ENCODE data around the gene BACE2. TPM values are rescaled to one million over a fixed set of nuclear protein-coding genes. Genes with fewer than 3 reads are reported as not detected.

The BACE2 gene
- 10 to 100 TPM; 33.6 to 56.4 (median 39.8) TPM for polyA plus RNA-seq (ENCODE audit: insufficient read length in 10 of 10)
- long read RNA-seq, donor 1, transcript BACE2-202 (9 exons, 2,993 nt) = major isoform, 6 of 6 reads
- long read RNA-seq, donor 1, partial matches to known transcripts = 0 of 6 reads
- long read RNA-seq, donor 1, other reads (novel, unspliced or antisense) = 0 of 6 reads
- long read RNA-seq, donor 2, transcript BACE2-202 (9 exons, 2,993 nt) = major isoform, 7 of 8 reads
- long read RNA-seq, donor 2, partial matches to known transcripts = 0 of 8 reads
- long read RNA-seq, donor 2, other reads (novel, unspliced or antisense) = 0 of 8 reads
- long read RNA-seq, donor 3 = 0 reads
- long read RNA-seq, donor 4, transcript BACE2-202 (9 exons, 2,993 nt) = major isoform, 10 of 10 reads
- long read RNA-seq, donor 4, partial matches to known transcripts = 0 of 10 reads
- long read RNA-seq, donor 4, other reads (novel, unspliced or antisense) = 0 of 10 reads
- long read RNA-seq, donor 5, transcript BACE2-202 (9 exons, 2,993 nt) = major isoform, 5 of 14 reads
- long read RNA-seq, donor 5, partial matches to known transcripts = 6 of 14 reads
- long read RNA-seq, donor 5, other reads (novel, unspliced or antisense) = 0 of 14 reads
- long read RNA-seq, donor 6, transcript BACE2-202 (9 exons, 2,993 nt) = major isoform, 10 of 11 reads
- long read RNA-seq, donor 6, partial matches to known transcripts = 0 of 11 reads
- long read RNA-seq, donor 6, other reads (novel, unspliced or antisense) = 0 of 11 reads
- long read RNA-seq, donor 7, partial matches to known transcripts = 0 of 4 reads
- long read RNA-seq, donor 7, other reads (novel, unspliced or antisense) = 0 of 4 reads
- long read RNA-seq, donor 8, transcript BACE2-202 (9 exons, 2,993 nt) = major isoform, 9 of 25 reads
- long read RNA-seq, donor 8, partial matches to known transcripts = 16 of 25 reads
- long read RNA-seq, donor 8, other reads (novel, unspliced or antisense) = 0 of 25 reads
- long read RNA-seq, donor 9, partial matches to known transcripts = 0 of 4 reads
- long read RNA-seq, donor 9, other reads (novel, unspliced or antisense) = 0 of 4 reads

DNA sequence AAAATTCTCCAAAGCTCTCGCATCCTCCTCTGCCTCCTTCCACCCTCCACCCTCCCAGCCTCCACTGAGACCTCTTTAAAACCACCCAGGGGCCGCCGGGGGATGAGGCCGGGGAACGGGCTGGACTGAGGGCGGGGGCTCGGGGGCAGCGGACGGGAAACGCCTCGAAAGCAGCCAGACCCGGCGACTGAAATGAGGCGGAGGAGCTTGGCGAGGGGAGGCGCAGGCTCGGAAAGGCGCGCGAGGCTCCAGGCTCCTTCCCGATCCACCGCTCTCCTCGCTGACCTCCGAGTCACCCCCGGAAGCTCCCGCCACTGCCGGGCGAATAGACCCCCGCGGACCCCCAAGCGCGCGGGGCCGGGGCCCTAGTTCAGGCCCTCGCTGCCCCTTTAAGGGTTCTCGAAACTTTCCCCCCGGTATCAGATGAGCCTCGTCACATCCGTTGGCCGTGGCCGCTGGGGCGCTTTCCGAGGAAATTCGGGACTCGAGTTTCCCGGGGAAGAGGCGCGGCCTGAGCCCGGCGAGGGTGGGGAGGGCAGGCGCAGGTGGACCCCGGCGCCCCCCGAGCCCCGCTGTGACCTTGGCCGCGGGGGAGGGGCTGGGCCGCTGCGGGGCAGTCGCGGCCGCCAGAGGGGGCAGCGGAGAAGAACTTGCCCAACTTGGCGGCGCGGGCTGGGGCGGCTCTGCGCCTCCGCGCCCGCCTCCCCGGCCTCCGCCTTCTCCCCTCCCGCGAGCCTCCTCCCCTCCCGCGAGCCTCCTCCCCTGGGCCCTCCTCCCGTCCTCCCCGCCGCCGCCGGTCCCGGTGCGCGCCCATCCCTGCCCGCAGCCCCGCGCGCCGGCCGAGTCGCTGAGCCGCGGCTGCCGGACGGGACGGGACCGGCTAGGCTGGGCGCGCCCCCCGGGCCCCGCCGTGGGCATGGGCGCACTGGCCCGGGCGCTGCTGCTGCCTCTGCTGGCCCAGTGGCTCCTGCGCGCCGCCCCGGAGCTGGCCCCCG lies at the start of gene BACE2:
Gene BACE2, plus strand, starts transcription at position 813 of the 995 bp plus-strand sequence. Its CDS starts 104 bp downstream, at position 917.
- DNase-seq = peak; percentile 69 to 96 (median 84)

DNA sequence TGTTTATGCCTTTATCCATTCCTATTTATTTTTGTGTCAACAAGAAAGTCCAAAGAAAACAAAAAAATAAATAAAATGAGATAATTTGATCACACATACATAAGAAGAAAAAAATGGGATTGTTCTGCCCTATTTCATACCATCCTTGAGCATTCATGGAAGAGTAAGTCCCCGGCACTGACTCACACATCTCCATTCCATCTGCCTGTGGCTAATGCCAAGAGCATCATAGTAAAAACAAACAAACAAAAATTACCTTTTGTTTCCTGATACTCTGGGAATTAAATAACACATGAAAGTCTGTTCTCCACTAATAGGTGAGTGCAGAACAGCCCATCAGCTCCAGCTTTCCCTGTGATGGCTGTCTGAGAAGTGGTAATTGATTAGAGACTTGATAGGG lies 48.1 kb upstream of the BACE2 start:
- DNase-seq = no peak

DNA sequence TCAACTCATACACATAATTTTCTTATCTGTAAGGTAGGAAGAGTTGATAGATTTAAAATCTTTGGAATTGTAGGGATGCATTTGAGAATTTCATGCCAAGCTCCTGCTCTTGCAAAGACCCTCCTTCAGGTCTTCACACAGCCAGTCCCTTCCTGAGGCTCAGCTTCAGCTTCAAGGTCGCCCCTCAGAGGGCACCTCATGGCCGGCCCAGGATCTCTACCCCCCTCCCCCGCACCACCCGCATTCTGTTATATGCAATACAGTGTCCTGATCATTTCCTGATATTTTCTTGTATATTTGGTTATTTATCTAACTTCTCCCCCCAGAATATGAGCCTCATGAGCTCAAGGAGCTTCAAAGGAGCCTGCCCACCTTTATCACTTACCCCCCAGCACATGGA lies 47.0 kb upstream of the BACE2 start:
- no peak for DNase-seq

DNA sequence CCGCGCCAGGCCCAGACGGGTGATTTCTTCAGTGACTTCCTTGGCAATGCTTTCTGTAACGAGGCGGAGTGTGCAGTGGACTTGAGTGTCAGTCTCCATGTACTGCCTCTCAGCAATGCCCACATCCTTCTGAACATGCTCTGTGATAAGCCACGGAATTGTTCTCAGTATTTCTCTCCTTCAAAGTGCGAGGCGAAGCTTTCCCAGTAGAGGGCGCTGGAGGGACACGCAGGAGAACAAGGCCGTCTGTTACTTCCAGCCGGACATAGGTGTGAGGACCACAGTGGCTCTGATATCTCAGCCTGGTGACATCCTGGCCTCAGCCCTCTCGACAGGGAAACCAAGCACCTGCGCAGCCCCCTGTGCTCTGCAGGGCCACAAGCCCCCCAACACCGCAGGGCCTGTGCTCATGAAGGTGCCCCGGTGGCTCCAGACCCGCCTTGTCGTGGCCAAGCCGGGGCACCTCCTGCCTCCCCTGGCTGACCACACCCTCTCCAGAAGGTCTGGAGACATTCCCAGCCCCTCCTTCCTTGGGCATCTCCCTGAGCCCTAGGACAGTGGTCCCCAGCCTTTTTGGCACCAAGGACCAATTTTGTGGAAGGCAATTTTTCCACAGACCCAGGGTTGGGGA lies 46.1 kb upstream of the BACE2 start:
- peak; percentile 75 to 88 (median 86) for DNase-seq

DNA sequence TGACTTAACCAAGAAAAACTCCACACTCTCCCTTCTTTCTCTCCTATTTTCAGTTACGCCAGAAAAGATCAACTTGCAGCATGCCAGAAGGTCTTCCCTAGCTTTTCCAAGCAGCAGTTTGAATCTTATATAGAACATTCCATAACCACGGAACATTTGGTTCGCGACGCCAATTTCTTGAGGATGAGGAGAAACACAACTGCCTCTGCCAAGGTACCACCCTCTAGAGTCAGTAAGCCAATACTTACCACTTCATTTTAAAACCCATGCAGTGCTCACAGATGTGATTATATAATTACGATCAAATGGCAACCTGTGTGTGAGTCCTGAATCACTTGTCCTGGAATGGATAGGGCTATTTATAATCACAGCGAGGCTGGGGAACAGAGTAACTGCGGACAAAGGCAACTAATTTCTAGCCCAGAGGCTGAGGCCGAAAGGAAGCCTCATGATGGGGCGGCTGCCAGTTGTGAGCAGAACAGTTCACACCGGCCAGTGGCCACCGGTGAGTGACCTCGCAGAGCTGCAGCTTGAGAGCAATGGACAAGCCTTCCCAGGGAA lies 43.2 kb upstream of the BACE2 start:
- DNase-seq = peak in 2 of 3 donors; percentile 64 to 74

DNA sequence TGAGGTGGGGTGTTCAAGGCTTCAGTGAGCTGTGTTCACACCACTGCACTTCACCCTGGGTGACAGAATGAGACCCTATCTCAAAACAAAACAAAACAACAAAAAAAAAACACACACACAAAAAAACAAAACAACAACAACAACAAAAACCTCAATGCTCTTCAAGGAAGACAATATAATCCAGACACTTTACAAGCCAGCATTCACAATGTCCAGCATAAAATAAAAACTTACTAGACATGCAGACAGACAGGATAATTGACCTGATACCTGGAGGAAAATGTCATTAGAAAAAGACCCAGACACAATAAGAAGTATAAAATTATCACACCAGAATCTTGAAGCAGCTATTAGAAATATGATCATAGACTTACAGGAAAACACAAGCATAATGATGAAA lies 39.0 kb upstream of the BACE2 start:
- DNase-seq = no peak

DNA sequence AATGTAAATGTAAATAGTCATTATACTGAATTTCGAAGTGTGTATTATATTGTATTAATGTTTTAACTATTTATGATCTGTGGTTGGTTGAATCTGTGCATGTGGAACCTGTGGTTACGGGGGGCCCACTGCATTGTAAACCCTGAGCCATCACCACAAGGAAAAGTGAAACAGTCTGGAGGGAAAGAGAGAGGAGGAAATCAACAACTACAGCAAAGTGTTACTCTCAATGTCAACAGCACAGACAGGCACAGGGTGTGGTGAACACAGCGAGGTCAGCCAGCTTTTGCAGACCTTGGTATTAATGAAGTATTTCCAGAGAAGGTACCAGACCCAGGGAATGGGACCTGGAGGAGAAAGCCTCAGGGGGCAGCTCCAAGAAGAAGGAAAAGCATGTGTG lies 37.1 kb upstream of the BACE2 start:
- no peak for DNase-seq

DNA sequence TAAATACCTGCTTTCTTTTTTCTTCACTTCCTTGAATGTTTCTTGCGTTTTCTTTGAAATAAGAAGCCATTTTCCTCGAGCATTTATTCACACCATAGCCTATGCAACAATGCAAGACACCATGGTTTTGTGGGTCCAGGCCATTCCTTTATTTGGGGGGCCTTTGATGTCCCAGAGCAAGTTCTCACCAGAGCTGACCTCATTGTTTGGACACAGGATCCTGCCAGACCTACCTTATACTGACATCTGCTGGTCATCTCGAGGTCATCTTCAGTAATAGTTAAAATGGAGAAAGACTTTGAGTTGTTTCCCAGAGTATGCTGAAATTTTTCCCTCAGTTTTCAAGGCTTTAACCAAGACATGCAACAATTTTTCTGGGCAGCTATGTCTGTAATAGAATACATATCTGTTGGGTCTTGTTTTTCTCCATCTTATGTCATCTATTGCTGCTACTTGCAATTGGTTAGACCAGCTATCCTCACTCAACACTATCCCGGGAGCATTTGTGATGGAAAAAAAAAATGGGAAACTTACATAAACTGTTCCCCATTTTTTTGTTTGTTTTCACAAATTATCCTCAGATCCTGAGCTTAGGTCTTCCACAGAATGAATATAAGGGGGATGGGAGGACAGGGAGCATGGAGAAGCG lies 34.0 kb upstream of the BACE2 start:
- DNase-seq = peak; percentile 55 to 82 (median 77)

DNA sequence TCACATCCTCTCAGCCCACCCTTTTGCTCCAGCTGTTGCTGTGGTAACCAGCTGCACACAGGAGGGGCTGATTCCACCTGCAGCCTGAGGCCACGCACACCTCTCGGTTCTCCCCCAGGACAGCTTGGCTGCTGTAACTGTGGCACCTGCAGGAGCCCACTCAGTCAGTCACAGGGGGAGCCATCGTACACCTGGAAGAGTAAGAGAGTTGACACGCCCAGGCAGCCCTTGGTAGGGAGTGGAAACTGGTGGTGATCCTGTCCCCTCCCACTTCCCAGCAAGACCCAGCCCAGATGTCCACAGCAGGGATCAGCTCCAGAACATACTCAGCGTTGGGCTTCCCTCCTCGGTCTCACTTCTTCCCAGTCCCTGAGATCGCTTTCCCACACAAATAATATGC lies 32.2 kb upstream of the BACE2 start:
- peak in 2 of 3 donors; percentile 28 to 46 for DNase-seq

DNA sequence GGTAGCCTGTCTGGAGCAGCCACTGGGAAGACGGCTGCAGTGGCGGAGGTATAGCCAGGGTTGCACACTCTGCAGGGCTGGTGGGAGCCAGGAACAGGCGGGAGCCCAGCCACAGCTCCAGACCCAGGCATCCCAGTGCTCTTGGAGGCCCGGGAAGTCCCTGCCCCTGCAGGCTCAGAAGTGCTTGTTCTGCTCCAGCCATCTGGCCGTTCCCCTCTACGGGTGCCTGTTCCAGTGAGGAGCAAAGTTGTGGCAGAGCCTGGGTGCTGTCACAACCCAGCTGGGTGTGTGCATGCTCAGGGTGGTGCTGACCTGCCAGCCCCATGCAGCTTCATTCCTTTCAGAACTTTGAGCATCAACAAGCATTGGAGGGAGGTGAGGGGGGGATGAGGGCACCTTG lies 31.7 kb upstream of the BACE2 start:
- no peak for DNase-seq

DNA sequence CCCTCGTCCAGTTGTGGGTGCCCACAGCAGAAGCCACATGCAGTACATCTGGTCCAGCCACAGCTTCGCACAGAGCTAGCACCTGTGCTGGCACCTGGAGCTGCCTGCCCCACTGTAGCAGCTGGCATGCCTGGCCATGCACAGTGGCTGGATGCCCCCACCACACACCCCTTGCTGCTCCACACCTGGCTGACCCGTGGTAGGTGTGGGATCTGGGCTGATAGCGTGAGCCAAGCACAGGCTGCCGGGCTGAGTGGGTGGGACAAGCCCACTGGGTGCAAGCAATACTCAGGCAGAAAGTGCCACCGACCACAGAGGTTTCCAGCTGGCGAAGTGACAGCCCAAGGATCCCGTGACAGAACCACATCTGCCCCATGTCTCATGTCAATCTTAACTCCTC lies 30.6 kb upstream of the BACE2 start:
- no peak for DNase-seq

DNA sequence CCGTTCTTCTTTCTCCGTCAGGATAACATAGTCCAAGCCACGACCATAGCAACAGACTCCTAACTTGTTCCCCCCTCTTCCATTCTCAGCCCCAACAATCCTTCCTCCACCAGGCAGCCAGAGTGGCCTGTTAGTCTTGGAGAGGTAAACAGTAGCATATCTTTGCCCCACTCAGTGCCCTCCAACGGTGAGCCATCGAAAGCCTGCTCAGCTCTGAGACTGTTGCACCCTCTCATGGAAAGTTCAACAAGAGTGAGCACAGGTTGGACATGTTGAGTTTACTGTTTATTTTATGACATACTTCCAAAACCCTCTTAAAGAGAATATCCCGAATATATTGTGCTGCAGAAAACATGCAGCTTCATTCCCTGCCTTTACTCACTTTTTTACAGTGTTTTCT lies 30.1 kb upstream of the BACE2 start:
- no peak for DNase-seq

DNA sequence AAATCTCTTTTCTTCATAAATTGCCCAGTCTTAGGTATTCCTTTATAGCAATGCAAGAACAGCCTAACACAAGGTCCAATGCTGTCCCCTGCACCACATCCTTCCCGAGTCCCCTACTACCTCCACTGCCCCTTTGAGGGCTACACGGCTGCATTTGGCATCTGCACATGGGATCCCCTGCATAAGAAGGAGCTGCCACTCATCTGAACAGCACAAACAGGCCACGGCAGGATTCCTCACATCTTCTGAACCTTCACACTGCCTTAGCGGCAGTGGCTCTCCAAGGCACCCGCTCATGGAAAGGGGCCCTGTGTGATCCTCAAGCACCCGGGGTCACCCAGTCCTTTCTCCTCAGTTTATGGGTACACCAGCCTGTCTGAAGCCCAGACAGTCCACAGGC lies 29.2 kb upstream of the BACE2 start:
- no peak for DNase-seq

DNA sequence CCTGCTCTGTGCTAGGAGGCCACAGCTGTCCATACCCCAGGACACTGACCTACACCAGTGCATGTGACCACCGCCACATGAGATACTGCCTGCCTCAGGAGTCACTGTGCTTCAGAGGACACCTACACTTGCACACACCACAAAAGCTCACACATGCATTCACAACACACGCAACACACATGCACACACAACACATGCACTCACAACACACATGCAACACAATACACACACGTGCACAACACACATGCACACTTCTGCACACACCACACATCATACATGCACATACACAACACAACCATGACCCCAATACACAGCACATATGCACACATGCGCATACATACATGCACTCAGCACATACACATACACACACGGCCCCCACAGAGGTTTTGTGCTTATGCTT lies 28.7 kb upstream of the BACE2 start:
- DNase-seq = no peak

DNA sequence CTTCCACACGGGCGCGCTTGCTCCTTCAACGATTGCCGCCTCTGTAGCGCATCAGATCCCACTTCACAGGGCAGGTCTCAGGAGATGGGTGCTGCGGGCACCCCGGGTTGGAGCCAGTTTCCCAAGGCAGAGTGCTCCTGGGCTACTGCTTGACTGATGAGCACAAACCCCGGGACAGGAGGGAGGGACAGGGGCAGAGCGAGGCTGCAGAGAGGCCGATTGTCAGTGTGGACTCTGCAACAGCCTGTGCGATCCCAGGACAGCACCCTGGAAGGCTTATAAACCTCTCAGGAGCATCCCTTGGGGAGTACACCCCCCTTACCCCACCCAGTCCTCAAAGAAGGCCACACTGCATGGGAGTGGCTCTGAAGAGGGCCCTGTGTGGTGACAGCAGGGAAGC lies 28.0 kb upstream of the BACE2 start:
- DNase-seq = no peak

DNA sequence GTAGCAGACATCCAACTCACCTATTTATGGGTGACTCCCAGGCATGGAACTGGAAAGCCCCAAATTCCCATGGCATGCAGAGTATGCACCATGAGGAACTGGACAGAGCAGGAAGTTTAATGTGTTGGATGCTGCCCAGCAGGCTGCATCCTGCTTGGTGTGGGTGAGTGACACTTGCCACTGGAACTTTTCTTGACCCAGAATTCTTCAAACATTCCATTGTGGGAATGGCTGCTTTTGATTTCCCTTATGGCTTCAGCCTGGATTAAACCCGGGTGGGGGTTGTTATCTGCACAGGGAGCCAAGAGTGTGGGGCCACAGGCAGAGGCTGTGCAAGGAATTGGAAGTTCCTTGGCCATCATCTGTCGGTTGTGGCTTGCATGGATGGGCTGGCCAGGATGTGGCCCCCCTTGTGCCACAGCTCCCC lies 26.9 kb upstream of the BACE2 start:
- DNase-seq = peak in 2 of 3 donors; percentile 32 to 64

DNA sequence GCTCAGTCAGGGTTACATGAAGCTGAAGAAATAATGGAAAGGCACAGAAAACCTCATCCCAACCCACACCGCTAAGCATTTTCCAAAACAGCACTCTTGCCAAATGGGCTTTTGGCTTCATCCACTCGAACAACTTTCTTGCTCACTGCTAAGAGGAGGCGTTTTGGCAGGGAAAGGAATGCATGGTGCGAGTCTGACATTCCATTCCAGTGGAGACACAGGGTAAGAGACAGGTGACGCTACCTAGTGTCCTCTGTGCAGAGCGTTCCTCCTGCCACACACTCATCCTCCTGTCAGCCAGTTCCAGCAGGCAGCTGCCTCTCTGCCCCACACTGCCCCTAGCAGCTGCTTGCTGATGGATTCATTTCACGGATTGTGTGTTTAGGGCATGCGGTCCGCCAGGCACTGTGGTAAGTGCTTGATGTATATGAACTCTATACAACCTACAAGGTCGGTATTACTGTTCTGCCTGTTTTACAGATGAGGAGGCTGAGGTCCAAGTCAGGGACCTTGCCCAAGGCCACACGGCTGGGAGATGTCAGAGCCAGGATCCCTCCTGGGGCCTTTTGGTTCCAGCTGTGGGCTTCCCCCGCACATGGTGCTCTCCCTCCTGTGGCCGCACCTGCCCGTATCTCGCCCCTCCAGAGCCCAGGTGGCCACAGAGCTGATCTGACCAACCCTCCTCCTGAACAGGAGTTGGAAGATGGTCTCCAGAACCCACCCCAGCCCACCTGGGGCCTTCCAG lies 25.7 kb upstream of the BACE2 start:
- peak; percentile 71 to 82 (median 79) for DNase-seq

DNA sequence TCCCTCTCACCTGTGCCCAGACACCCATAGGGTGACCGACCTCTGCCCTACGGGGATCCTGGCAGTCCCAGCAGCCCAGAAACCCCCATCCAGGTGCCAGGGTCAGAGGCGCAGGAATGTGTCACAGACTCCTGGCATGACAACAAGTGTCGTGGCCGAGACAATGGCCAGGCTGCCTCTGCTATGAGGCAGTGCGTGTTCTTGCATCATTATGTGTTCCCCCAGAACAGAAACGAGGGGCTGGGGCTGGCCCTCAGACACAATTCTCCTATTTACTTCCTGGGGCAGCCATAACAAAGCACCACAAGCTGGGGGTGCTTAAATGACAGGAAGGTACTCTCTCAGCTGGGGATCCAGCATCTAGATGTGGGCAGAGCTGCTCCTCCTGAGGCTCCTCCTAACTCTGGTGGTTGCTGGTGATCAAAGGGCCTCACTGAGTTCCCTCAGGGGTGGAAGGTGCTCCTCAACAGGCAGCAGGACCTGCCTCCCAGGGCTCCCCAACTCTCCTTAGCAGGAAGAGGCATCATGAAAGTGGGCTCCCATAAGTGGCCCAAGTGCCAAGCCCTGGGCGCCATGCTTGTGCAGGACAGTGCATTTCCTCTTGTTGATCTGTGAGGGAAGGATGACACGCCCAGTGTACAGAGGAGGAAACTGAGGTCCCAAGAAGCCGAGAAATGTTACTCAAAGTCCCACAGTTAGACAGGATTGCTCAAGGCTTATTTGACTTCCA lies 24.2 kb upstream of the BACE2 start:
- no peak for DNase-seq

Data from muscle of back (tissue), 13 donors.